Fibroblast of peridontal ligament (primary cell): ENCODE results near the gene CAPN1.
A peak's percentile ranks its signal among the peaks of the same experiment; 100 is the strongest.
"Not testable (repeated sequence)": the region's sequence is repeated elsewhere in the genome, so short reads cannot be mapped to it uniquely, and the experiment has no call there.

ENCODE experiments used
- DNase-seq: peaks from one replicate; pipeline ENCODE4 v3.0.0-alpha.2; 2010; ENCODE audit errors: extremely low read depth

CAPN1 gene

DNA sequence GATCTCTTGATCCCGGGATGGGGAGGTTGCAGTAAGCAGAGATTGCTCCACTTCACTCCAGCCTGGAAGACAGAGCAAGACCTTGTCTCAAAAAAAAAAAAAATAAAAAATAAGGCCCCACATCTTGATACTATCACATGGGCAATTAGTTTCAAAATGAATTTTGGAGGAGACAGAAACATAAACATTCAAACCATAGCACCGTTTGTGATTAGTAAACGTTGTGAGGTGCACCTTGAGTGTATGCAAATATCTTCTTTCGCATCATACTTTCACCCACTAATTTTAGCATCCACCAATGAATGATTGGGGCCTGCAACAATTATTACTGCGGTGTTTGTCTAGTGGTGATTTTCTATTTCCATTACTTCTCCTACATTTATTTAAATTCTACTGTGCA, 22.7 kb upstream of the CAPN1 start:
- no peak for DNase-seq

- DNase-seq = no peak
Measured at GRCh38 chr11:65160643-65161042, 21.1 kb upstream of the CAPN1 start.

DNA sequence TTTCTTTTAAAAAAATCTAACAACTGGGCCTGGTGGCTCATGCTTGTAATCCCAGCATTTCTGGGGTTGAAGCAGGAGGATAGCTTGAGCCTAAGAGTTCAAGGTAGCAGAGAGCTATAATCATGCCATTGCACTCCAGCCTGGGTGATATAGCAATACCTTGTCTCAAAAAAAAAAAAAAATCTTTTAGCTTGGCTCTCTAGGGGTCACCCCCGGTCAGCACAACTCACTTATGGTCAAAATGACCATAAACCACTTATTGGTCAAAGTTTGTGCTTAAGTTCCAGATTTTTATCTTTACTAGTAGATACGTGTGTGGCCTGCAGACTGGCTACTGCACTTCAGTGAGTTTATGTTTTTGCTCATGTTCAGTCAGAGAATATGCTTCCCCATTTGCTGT, 18.0 kb upstream of the CAPN1 start:
- DNase-seq = no peak

DNA sequence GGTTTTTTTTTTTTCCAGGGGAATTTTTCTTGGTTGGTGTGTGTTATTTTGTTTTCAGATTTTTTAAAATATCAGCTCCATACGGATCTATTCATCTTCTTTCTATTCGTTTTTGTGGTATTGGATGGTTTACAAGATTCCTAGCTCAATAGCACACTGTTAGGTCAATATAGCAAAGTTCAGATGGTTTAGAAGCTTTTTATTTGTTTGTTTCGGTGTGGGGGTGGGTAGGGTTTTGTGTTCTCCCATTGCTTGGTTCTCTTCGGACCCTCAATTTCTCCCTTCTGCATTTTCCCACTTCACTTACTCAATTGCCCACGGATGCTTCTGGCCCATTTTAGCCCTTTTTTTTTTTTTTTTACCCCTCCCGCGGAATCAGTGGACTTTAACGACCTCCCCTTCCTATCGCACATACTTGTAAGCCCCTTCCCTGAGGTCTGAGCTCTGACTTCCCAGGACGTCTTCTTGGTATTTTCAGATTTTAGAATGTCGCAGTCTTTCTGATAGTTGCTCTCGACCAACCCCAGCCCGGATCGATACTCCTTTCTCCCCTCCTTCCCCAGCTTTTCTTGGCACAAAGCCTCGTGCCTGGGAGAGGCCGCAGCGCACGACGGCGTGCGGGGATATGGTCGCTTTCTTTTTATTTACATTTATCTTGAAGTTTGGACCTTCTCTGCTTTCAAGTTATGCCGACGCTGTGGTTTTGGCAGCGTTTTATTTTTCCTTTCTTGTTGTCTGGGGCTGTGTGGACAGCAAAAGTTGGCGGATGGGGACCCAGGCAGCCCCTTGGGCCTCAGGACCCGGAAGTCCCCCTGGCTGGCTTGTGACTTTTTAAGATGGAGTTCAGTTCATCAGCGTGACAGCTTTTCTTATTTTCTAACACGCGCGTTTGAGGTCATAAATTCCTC, 16.1 kb upstream of the CAPN1 start:
- peak; percentile 54 for DNase-seq

DNA sequence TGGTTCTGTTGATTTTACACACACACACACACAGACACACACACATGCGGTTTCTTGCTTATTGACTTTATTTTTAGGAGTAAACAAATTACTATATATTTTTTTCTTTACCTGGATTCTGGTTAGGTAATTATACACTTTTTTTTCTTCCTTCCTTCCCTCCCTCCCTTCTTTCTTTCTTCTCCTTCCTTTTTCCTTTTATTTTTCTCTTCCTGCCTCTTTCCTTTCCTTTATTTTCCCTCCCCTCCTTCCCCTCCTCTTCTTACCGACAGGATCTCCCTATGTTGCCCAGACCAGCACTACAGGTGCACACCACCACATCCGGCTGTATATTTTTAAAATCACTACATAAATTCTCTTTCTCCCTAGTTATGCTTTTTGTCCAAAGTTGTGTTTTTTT, 14.8 kb upstream of the CAPN1 start:
- DNase-seq = no peak

GRCh38 chr11:65167656-65168055, 14.1 kb upstream of the CAPN1 start:
- DNase-seq = no peak

- no peak for DNase-seq
Measured at GRCh38 chr11:65169164-65169641, 12.5 kb upstream of the CAPN1 start.

DNA sequence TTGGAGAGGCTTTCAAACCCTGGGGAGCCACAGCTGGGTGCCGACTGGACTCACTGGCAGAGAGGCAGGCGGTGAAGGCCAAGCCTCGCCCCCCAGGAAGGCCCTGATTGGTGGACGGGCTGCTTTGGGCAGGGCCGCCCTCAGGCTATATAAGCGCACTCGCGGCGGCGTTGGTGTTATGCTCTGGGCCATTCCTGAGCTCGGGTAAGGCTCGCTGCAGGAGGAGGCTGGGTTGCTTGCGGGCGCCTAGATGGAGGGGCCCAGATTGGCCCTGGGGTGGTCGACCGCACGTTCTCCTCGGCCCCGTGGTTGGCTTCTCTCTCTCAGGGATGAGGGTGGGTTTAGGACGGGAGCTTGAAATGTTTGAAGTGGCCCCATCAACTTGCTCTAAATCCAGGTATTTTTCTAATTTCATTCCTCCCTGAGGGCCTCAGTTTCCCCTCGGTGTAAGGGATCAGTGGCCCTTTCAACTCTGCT, 11.6 kb upstream of the CAPN1 start, which contains the start of gene SPDYC:
TSS of gene SPDYC (plus strand) at position 176 of the 477 bp plus-strand sequence. CDS start 1,125 bp downstream, outside the sequence.
- no peak for DNase-seq

DNA sequence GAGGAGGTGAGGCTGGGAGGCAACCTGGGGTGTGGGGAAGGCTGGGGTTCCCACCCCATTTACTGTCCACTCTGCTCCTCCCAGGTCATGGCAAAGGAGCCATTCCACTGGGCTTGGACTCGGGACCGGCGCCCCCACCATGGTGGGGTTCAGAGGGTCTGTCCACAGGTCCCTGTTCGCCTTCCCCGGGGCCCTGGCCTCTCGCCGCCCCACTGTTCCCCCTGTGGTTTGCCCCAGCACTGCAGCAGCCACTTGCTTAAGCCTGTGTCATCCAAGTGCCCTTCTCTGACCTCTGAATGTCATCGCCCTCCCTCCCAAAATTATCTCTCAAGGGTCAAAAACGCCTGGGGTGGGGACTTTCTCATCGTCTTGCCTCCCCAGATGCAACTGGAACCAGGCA, 9.1 kb upstream of the CAPN1 start:
- DNase-seq = no peak

GRCh38 chr11:65174571-65175010, 7.1 kb upstream of the CAPN1 start:
- not testable (repeated sequence) for DNase-seq

GRCh38 chr11:65180877-65181568, 705 bp upstream of the CAPN1 start:
- peak; percentile 39 for DNase-seq

DNA sequence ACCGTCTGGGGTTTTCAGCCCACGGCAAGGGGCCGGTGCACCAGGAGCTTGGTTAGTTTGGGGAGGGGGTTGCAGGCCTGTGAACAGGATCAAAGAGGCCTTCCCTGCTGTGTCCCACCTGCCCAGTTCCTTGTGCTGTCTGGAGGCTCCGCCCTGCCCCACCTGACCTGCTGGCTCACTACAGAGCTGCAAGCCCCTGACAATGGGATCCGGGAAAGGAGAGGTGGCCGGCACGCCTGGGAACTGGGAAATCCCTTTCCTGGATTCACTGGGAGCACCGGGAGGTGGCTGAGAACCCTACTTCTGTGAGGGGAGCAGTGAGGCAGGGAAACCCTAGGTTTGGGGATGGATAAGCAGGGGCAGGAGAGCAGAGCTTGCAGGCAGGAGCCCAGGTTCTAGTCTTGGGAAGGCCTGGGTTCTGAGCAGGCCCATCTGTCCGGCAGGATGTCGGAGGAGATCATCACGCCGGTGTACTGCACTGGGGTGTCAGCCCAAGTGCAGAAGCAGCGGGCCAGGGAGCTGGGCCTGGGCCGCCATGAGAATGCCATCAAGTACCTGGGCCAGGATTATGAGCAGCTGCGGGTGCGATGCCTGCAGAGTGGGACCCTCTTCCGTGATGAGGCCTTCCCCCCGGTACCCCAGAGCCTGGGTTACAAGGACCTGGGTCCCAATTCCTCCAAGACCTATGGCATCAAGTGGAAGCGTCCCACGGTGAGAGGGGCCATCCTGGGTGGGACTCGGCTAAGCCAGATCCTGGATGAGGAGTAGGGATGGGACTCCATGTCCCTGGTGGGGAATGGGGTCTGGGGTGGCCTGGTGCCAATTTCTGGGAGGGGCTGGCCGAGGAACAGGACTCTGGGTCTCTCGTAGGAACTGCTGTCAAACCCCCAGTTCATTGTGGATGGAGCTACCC, 786 bp downstream of the CAPN1 start:
- peak; percentile 7 for DNase-seq

DNA sequence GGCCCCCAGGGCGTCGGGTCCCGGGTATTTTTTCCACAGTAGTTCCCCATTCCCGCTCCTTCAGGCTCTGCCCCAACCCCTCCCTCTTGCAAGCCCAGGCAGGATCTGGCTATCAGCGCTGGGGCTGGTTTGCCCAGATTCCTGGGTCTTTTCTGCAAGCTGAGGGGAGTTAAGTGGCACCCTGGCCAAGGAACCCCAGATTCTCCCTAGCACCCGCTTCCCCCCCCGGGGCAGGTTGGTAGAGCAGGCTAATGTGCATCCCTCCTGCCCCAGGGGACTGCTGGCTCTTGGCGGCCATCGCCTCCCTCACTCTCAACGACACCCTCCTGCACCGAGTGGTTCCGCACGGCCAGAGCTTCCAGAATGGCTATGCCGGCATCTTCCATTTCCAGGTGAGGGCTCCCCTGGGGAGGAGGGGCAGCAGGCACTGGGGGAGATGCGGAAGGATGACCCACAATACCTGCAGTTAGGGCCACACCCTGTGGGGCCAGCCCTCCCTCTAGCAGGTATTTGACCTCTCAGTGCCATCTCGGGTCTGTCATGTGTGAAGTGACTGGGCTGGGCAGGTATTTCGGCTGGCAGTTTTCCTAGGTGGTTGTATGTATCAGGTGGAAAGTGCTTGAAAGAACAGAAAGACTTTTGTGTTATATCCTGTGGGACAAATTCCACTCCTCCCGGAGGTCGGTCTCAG, 1.6 kb downstream of the CAPN1 start:
- no peak for DNase-seq

- no peak for DNase-seq
Measured at GRCh38 chr11:65184146-65184545, 2.4 kb downstream of the CAPN1 start.

GRCh38 chr11:65185171-65185570, 3.4 kb downstream of the CAPN1 start:
- no peak for DNase-seq

GRCh38 chr11:65185869-65186341, 4.2 kb downstream of the CAPN1 start:
- no peak for DNase-seq

DNA sequence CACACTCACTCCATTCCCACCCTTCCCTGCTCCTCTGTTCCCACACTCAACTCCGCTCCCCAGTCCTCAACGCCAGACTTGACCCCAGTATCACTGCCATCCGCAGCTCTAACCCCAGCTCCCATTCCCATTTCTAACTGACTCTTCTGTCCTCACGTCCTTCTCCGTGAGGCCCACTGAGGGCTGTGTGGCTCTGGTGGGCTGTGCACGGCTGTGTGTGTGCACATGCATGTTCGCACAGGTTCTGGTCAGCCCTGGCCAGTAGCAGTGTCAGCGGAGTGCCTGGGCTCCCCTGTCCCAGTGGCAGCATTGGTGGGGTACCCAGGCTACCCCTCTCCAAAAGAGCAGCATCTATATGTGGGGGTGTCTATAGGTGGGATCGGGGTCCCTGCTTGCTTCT, 5.0 kb downstream of the CAPN1 start:
- DNase-seq = no peak

DNA sequence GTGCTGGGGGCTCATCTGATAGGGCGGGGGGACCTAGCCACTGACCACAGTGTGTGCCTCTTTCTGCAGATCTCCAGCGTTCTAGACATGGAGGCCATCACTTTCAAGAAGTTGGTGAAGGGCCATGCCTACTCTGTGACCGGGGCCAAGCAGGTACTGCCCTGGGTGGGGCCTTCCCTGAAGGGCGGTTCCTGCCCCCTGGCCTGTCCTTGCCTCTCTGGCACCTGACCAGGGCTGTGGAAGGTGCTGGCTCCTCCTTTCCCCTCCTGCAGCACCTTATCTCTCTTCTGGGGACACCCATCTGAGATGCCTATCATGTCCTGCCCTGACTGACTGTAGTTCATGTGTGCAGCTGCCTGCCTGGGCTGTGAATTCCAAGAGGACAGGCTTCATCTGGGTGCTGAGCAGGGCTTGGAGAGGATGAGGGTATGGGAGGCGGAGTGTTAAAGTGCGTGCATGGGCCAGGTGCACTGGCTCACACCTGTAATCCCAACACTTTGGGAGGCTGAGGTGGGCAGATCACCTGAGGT, 5.5 kb downstream of the CAPN1 start:
- DNase-seq = no peak

GRCh38 chr11:65187971-65188461, 6.3 kb downstream of the CAPN1 start:
- no peak for DNase-seq

- no peak for DNase-seq
Measured at GRCh38 chr11:65188486-65188885, 6.8 kb downstream of the CAPN1 start.
